ENCODE results near the gene SFXN5. TPM values are rescaled to one million over a fixed set of nuclear protein-coding genes. Genes with fewer than 3 reads are reported as not detected.

The SFXN5 gene
- total and polyA plus RNA-seq, 2 donors (not counting 3 experiments of a cell fraction or from before 2014, with no cell fraction given): 18.7 to 28.6 TPM

- Histone ChIP-seq H3K4me3 (replicated peaks in 1 of 3; ENCODE audit: insufficient read depth in 1 of 3, low read depth in 1 of 3, low read length in 3 of 3) (no peak overlapping the region), H3K9me3 (replicated peaks; ENCODE audit: control insufficient read depth, insufficient read depth, low read length) (no peaks in the 10 kb centered on the region), H2AFZ (ENCODE audit: low read depth, low read length) (no peak overlapping the region), H3K79me2 (ENCODE audit: control insufficient read depth, insufficient read depth, low read length) (peaks cover 20% of the 10 kb centered on the region), H3K27ac (ENCODE audit: insufficient read depth, low read depth, low read length) (no peak overlapping the region), H3K4me1 (ENCODE audit: control insufficient read depth, extremely low read depth, insufficient read depth, low read length) (peaks cover 12% of the 10 kb centered on the region), H3K9me1 (replicated peaks; ENCODE audit: control insufficient read depth, extremely low read depth, insufficient read depth, low read length) (no peaks in the 10 kb centered on the region), H3K4me2 (ENCODE audit: insufficient read depth, low read length) (no peak overlapping the region), H3K36me3 (ENCODE audit: control insufficient read depth in 2 of 2, extremely low read depth in 1 of 2, insufficient read depth in 2 of 2, low read length in 2 of 2) (peaks cover 0 to 6% of the 10 kb centered on the region in 2 experiments), H3K27me3 (ENCODE audit: control insufficient read depth in 2 of 2, insufficient read depth in 2 of 2, low read length in 2 of 2) (no peaks in the 10 kb centered on the region), H3K9ac (replicated peaks; ENCODE audit: extremely low read depth, insufficient read depth, low read length) (no peak overlapping the region), H4K20me1 (replicated peaks; ENCODE audit: control insufficient read depth, extremely low read depth, insufficient read depth, low read length) (no peaks in the 10 kb centered on the region)
- ChIA-PET CTCF (interaction anchor here (1.0 kb wide), 1 partner anchor 67 kb away, joined by 3 read pairs; no protein-coding TSS in a partner anchor), POLR2A (no interaction called here)
- FAIRE-seq (no peak), DNase-seq (ENCODE audit: low read depth, low spot score) (no peak)
- BruUV-seq (replicated peaks): no TSS peak
- intact Hi-C loops (cut with micrococcal nuclease) (no loop called here), dilution Hi-C loops (cut with MboI; ENCODE audit: extremely low pct_ligation_motif_present, low sequenced_read_pairs) (no loop called here)
- no peak for TF ChIP-seq FOS (IDR thresholded peaks at IDR 0.05; ENCODE audit: borderline replicate concordance, insufficient read depth, low read length)
- no peak for TF ChIP-seq GATA2 (IDR thresholded peaks at IDR 0.05; ENCODE audit: insufficient read depth, insufficient read length, low read depth, low read length)
- TF ChIP-seq EZH2 (IDR thresholded peaks at IDR 0.05; ENCODE audit: borderline replicate concordance, low read depth, low read length, severe bottlenecking): no peak
- no peak for TF ChIP-seq POLR2AphosphoS5 (IDR thresholded peaks at IDR 0.05; ENCODE audit: insufficient read depth, low read depth, low read length)
- no peak for TF ChIP-seq POLR2A (IDR thresholded peaks at IDR 0.05; ENCODE audit: low read depth, low read length)
- TF ChIP-seq JUN (IDR thresholded peaks at IDR 0.05; ENCODE audit: borderline replicate concordance, insufficient read depth, insufficient read length, low read depth): no peak
- TF ChIP-seq MAX (IDR thresholded peaks at IDR 0.05; ENCODE audit: insufficient read depth, insufficient read length): no peak
- TF ChIP-seq MYC (IDR thresholded peaks at IDR 0.05; ENCODE audit: low read depth, low read length): no peak
- no peak for TF ChIP-seq CTCF (IDR thresholded peaks at IDR 0.05; ENCODE audit: extremely low read depth in 1 of 2, insufficient read depth in 1 of 2, low read depth in 1 of 2, low read length in 2 of 2)
These were observed 12.4 kb downstream of the SFXN5 start for GRCh38 chr2:73059106-73059505.
